HG03103 (cell line): ENCODE measurements around the gene DLG2.
"Not testable (repeated sequence)": the region's sequence is repeated elsewhere in the genome, so short reads cannot be mapped to it uniquely, and the experiment has no call there.

Source experiments
- ATAC-seq: cut with Tn5 transposase; IDR thresholded peaks from one replicate; pipeline ENCODE4 v1.9.1; 2021; ENCODE audit warnings: low read depth; ENCODE audit not compliant: unreplicated experiment

Gene DLG2

DNA sequence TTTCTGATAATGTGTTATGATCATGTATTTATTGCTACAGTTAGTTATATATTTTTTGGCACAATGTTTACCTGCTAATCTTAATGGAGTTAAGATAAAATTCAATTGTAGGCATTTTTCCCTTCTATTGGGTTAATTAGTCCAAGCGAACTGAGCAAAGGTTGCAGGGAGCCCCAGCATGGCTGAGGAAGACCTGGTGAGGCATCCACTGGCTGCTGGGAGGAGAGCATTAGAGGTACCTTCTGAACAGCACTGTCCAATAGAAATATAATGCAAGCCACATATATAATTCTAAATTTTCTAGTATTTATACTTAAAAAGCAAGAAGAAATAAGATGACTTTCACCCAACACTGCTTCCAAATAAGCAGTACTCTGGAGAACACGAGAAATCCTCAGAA, 19.9 kb upstream of the DLG2 start:
- ATAC-seq = no peak

DNA sequence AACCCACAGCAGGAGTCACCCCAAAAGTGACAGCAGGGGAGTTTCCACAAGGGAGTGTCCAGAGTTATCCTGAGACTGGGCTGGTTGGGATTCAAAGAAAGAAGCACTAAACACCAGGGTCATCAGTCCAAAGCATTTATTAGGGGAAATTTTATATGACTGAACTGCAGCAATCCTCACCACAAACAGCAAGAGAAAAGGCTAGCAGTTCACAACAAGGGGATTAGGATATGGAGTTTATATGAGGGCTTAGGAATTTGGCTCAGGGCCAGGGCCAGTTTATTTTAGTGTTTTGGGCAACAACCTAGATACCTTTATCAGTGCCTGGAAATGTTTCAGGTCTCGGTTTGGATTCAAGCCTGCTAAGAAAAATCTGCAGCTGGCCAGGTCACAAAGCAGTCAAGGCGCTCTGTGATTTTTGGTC, 16.1 kb upstream of the DLG2 start:
- ATAC-seq = no peak

DNA sequence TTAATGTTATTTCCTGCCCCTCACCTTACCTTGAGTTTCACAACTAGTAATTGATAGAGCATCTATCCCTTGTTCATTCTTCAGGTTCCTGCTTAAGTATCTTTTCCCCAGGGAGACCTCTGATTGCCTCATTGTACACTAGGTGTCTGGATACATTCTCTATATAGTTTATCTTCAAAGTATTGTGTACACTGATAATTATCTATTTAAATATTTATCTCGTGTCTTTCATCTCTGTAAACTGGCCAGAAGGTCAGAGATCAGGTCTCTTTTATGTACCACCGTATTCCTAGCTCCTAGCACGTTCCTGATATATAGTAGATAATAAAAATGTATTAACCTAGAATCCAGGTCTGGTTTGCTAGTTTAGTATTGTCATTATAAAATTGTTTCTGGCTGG, 7.6 kb upstream of the DLG2 start:
- ATAC-seq = no peak

DNA sequence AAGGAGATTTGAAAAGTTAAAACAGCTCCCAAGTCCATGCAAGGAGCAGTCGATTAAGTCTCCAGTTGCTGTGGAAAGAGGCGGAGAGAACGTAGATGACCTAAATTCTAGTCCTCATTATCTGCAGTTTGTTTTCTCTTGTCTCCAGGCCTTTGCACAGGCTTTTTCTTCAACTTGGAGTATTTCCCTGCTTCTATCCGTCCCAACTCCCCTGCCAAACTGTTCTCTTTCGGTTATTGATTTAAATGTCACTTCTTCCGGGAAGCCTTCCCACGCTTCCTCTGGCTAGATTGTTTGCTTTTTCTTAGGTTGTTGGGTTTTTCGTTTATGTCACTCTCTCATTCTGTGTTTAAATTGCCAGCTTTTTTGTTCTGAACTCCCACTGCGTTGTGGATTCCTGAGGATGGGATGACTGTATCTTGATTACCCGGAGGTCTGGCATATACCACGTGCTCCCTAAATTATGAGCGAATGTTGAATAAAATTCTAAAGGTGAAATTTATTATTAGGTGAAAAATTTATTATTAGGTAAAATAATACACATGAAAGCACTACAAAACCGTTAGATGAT, 1.7 kb upstream of the DLG2 start:
- ATAC-seq = peak; percentile 3

DNA sequence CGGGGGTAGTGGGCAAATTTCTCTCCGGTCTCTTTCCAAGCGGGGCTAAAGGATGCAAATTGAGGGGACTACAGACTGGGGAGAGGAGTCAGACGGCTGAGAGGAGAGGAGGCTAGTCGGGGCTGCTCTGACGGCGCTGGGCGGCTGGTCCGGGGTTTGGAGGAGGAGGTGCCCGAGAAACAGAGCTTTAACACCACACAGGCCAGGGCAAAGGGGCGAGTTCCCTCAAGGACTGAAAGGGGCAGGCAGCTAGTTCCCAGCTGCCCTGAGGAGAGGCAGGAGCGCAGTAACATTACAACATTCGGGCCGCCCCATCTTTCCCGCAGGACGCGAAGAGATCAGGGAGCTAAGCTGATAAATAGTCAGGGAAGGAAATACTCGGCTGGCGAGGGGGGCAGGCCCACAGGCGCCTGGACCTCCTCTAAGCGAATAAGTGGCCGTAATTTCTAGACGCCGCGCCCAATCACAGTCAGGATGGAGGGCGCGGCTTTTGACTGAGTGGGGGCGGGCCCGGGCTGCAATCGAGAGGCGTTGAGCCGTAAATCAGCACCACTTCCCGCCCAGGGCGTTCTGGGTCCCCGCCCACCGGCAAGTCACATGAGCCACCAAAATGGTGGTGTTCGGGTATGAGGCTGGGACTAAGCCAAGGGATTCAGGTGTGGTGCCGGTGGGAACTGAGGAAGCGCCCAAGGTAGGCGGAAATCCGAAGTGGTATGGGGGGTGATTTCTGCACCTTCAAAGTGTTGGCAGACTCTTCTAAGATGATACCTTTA, 1.0 kb upstream of the DLG2 start, which contains the start of gene TMEM126B:
TSS of gene TMEM126B (plus strand) at position 596 of the 773 bp plus-strand sequence. CDS start at position 611, 15 bp downstream.
- ATAC-seq = peak; percentile 98

DNA sequence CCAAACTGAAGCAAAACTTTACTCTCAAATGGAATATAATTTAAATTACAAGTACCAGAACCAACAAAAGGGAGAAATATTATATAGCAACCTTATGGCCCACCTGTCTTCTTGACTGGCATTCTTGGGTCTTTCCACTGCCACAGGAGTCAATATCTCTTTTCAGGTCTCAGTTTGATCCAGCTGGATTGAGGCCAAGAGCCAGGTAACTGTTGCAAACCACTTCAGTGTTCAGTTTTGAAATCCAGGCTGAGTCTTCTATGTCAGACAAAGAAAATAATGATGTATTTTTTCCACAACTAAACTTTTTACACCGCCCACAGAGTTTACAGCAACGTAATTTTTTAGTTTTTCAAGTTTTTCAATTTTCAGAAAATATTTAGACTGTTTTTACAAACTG, 648 bp downstream of the DLG2 start:
- no peak for ATAC-seq

DNA sequence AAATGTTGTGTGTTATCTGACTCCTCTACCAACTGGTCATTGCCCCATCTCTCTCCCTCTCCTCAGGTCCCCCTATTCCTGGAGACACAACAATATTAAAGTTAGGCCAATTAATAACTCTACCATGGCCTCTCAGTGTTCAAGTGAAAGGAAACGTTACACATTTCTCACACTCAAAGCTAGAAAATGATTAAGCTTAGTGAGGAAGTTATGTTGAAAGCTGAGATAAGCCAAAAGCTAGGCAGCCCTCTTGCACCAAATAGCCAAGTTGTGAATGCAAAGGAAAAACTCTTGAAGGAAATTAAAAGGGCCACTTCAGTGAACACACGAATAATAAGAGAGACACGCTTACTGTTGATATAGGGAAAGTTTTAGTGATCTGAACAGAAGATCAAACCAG, 6.9 kb downstream of the DLG2 start:
- ATAC-seq = no peak

DNA sequence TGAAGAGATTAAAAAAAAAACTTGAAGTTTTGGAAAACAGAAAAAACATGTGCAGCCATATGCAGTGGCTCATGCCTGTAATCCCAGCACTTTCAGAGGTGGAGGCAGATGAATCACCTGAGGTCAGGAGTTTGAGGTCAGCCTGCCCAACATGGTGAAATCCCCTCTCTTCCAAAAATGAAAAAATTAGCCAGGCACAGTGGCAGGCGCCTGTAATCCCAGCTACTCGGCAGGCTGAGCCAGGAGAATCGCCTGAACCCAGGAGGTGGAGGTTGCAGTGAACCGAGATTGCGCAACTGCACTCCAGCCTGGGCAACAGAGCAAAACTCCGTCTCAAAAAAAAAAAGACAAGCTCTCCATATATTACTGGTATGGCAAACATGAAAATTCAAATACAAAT, 7.6 kb downstream of the DLG2 start:
- no peak for ATAC-seq

DNA sequence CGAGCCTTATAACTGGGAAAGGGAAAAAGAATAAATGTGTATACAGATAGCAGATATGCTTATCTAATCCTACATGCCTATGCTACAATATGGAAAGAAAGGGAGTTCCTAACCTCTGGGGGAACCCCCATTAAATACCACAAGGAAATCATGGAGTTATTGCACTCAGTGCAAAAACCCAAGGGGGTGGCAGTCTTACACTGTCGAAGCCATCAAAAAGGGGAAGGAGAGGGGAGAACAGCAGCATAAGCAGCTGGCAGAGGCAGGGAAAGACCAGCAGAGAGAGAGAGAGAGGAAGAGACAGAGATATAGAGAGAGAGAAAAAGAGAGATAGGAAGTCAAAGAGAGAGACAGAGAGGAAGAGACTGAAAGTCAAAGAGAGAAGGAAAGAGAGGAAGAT, 15.5 kb downstream of the DLG2 start:
- not testable (repeated sequence) for ATAC-seq

DNA sequence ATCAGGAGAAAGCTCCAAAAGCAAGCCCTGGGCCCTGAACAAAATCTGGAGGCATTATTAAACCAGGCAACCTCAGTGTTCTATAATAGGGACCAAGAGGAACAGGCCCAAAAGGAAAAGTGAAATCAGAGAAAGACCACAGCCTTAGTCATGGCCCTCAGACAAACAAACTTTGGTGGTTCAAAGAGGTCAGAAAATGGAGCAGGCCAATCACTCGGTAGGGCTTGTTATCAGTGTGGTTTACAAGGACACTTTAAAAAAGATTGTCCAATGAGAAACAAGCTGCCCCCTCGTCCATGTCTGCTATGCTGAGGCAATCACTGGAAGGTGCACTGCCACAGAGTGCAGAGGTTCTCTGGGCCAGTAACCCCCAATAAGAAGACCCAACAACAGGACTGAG, 17.9 kb downstream of the DLG2 start:
- ATAC-seq = not testable (repeated sequence)

DNA sequence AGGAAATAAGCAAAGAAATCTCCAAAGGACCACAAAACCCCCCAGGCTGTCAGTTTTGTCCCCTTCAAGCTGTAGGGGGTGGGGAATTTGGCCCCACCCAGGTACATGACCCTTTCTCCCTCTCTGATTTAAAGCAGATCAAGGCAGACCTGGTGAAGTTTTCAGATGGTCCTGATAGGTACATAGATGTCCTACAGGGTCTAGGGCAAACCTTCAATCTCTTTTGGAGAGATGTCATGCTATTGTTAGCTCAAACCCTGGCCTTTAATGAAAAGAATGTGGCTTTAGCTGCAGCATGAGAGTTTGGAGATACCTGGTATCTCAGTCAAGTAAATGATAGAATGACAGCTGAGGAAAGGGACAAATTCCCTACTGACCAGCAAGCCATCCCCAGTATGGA, 18.5 kb downstream of the DLG2 start:
- not testable (repeated sequence) for ATAC-seq

DNA sequence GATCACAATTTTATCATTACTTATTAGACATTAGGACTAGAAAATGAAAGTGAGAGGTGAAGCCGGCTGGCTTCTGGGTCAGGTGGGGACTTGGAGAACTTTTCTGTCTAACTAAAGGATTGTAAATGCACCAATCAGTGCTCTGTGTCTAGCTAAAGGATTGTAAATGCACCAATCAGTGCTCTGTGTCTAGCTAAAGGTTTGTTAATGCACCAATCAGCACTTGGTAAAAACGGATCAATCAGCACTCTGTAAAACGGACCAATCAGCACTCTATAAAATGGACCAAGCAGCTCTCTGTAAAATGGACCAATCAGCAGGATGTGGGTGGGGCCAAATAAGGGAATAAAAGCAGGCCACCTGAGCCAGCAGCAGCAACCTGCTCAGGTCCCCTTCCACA, 20.9 kb downstream of the DLG2 start:
- ATAC-seq = not testable (repeated sequence)

DNA sequence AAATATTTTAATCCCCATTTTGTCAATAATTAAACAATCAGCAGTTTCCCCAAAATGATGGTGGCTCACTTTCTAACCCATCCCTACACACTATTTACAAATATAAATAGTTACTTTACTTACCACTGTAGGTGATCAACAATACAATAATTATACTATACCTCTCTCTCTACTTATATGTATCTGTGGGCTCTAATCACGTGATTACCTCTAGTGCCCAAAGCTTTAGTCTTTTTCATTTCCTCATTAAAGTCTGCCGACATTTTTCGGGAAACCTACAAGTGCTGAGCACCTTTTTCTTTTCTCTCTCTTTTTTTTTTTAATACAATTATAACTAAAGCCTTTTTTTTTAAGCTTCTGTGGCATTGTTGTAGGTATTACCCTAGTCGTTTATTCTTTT, 23.9 kb downstream of the DLG2 start:
- no peak for ATAC-seq

DNA sequence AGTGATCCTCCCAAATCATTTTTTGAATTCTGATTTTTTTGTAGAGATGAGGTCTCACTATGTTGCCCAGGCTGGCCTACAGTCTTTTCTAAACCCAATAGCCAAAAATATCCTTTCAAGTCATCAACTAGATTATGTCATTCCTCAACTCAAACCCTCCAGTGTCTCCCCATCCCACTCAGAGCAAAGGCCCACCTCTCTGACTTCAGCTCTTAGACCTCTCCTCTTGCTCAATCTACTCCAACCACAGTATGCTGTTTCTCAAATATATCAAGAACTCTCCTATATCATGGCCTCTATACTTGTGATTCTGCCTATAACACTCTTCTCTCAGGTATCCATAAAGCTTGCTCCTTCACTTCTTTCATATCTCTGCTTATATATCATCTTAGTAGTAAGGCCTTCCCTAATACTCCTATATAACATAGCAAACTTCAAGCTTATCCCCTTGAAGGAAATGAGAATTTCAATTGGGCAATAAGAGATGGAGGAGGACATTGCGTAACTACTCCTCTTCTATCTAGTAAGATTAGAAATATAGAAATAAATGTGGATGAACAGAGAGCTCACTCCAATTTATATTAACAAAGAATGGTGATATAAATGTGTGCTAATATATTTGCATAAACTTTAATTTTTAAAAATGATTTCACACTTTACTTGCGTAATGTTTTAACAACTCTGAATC, 24.5 kb downstream of the DLG2 start:
- no peak for ATAC-seq

DNA sequence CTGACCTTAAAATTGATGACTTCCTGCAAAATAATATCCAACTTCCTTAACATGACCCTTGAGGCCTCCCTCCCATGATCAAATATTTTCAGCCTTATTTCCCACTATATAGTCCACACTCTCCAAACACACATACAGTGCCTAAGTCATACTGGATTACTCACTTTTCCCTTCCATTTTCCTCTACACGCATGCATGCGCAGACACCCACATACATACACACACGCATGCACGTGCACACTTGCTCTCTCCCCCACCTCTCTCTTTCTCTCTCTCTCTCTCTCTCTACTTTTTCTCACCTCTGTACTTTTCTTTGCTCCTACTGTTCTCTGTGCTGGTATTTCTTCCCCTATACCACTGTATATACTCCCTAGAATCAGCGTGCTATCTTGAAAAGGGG, 28.1 kb downstream of the DLG2 start:
- no peak for ATAC-seq

DNA sequence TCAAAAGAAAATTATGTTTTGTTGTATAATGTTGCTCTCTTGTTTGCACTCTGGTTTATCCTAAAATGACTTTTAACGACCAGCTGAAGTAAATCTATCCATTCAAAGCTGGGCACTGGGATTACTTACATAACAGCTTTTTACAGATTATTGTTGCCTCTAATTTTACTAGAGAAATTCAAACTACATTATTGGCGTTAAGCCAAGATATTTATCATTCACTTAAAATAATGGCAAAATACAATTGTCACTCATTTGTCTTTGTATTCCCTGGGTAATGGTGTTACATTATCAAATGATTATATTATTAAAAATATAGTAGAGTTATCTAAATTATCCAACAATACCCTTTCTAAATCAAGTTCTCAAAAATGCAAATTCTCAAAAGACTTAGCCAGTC, 30.3 kb downstream of the DLG2 start:
- ATAC-seq = no peak

DNA sequence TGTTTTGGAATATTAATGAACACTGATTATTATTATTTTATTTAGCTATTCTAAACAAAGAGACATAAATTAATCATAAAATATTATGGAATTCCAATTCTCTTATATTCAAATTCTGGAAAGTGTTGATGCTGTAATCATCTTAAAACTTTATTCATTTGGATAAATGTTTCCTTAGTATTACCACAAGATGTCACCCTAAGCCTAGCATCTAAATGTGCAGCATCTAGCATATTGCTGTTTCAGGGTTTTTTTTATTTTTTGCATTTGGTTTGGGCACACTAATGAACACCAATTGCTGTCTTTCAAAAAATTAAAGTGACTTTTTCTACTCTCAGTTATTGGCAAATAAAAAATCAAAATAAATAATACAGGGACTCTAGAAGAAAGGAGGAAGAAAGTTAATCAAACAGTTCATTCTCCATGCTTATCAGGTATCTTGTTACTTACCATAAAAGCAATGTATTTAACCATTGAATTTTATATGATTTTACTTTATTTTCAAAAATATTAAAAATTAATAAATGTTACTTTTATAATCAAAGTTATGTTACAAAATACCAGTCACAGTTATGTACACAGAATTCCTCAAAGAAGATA, 31.8 kb downstream of the DLG2 start:
- ATAC-seq = no peak

DNA sequence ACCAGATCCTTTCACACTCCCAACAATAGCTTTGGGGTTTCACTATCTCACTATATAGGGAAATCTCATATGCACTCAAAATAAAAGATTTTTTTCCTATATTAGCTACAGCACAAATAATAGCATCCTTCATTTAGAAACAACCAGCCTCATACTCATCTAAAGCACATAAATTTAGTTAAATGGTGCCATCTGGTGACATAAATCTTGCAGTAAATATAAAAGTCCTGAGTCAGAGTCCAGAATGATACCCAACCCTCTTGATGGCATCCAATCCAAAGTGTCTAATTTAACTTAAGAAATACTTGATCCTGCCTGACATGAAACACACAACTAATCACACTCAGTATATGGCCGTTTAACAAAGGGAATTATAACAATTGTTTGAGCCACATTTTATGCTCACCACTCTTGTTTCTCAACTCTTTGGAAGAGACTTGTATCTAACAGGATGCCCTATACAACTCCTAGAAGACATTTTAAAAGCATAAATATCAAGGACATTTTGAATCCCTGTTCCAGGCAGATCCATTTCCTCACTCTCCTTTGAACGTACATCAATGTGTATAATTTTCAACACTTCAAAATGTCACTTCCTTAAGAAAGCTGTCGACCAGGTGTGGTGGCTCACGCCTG, 36.2 kb downstream of the DLG2 start:
- ATAC-seq = no peak

DNA sequence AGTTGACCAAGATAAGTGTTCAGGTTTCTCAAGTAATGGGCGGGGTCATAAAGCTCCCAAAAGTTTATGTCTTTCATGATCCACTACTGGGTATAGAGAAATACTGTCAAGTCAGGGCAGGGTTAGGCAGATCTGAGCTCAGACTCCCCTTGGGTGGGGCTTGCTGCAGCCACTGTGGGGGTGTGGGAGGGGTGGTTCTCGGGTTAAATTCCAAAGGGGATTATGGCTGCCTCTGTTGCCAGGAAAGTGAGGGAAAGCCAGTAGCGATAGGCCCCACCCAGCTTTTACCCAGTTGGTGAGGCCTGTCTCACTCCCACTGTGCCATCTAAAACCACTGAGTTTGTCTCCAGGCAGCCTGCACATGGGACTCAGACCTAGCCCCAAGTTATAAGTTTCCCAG, 37.8 kb downstream of the DLG2 start:
- no peak for ATAC-seq

DNA sequence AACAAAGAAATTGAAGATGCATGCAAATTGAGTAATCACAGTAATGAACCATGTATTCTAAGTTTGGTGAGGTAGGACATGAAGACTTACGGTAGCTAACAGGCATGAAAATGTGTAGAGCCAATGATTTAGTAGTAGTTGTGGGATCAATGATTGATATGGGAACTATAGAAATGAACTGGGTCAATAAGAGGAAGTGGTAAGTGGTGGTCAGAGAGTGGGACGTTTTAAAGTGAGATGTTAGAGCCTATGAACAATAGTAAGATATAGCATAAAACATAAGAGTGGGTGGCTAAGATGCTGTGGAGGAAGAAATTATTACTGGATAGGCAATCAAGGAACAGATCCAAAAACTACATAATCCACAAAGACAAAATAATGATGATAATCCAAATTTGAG, 45.0 kb downstream of the DLG2 start:
- ATAC-seq = no peak

DNA sequence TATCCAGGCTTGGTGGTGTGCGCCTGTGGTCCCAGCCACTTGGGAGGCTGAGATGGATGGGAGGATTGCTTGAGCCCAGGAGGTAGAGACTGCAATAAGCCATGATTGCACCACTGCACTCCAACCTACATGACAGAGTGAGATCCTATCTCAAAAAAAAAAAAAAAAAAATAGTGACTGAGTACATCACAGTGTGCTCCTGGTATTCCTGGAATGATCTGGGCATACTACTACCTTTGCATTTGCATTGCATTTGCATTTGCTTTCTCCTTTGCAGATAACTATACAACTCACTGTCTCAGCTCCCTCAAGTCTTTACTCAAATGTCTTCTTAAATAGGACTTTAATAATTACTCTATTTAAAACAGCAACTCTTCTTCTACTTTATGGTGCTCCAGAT, 51.8 kb downstream of the DLG2 start:
- no peak for ATAC-seq
